ENCODE measurements around the gene BRD3OS.

DNA sequence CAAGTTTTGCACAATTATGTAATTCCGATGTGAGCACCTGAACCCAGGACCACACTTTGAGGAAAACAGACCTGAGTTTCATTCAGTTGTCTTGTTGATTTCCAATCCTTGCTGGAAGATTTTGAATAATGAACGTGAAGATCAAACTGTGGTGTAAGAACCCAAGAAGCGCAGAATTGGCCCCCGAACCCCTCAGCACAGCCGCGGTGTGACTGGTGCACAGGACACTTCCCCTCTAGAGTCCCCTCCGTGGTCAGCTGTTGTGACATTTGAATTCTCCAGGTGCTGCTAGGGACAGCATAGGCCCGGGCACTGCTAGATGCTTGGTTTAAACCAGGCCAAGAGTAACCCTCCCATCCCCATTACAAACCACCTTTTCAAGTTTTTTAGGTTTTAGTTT, 1.7 kb downstream of the BRD3OS start:
- TF ChIP-seq CTCF (IDR thresholded peaks at IDR 0.05), result no peak
- TF ChIP-seq POLR2A (IDR thresholded peaks at IDR 0.05), result no peak

All from esophagus squamous epithelium (tissue), 4 donors.